HEK293T (cell line): ENCODE data around the gene C1RL.
"Not testable (repeated sequence)": the region's sequence is repeated elsewhere in the genome, so short reads cannot be mapped to it uniquely, and the experiment has no call there.

Experiments used
- CTCF ChIA-PET: fragments of 350-600 bp; formaldehyde crosslinking; extraction: SDS; loops from one replicate; lab custom pipeline; 2021; ENCODE audit warnings: antibody characterized with exemption, inconsistent platforms; lab: Yijun Ruan, JAX
- POLR2A ChIA-PET: fragments of 350-600 bp; formaldehyde crosslinking; extraction: SDS; loops from one replicate; lab custom pipeline; 2020; ENCODE audit warnings: antibody characterized with exemption, inconsistent platforms; lab: Yijun Ruan, JAX
- DNase-seq: peaks from one replicate; pipeline ENCODE4 v3.0.0; 2012; ENCODE audit warnings: mixed read lengths; ENCODE audit errors: extremely low spot score
- ARNT ChIP-seq: fragments of 450-650 bp; IDR thresholded peaks from 2 replicates; pipeline ENCODE4 v1.6.1; 2017; ENCODE audit warnings: mild to moderate bottlenecking
- BHLHE40 ChIP-seq: fragments of 450-650 bp; IDR thresholded peaks from 2 replicates; pipeline ENCODE4 v1.6.1; 2016; ENCODE audit warnings: mild to moderate bottlenecking, moderate library complexity, borderline replicate concordance
- CTBP1 ChIP-seq: fragments of 450-650 bp; IDR thresholded peaks from 2 replicates; pipeline ENCODE4 v1.6.1; 2016; ENCODE audit warnings: borderline replicate concordance
- ELF4 ChIP-seq: fragments of 450-650 bp; IDR thresholded peaks from 2 replicates; pipeline ENCODE4 v1.6.1; 2017; ENCODE audit warnings: antibody characterized with exemption
- FOXA1 ChIP-seq: fragments of 450-650 bp; IDR thresholded peaks from 2 replicates; pipeline ENCODE4 v1.6.1; 2016; ENCODE audit warnings: mild to moderate bottlenecking
- FOXK2 ChIP-seq: fragments of 450-650 bp; IDR thresholded peaks from 2 replicates; pipeline ENCODE4 v1.6.1; 2016; ENCODE audit warnings: mild to moderate bottlenecking
- FOXM1 ChIP-seq: fragments of 450-650 bp; IDR thresholded peaks from 2 replicates; pipeline ENCODE4 v1.6.1; 2017; ENCODE audit warnings: mild to moderate bottlenecking, borderline replicate concordance
- HDGF ChIP-seq: fragments of 450-650 bp; IDR thresholded peaks from 2 replicates; pipeline ENCODE4 v1.6.1; 2017; ENCODE audit warnings: antibody characterized with exemption, borderline replicate concordance
- L3MBTL2 ChIP-seq: fragments of 450-650 bp; conservative IDR thresholded peaks from 2 replicates; pipeline ENCODE4 v1.6.1; 2016; ENCODE audit warnings: mild to moderate bottlenecking
- LEF1 ChIP-seq: fragments of 450-650 bp; IDR thresholded peaks from 2 replicates; pipeline ENCODE4 v1.6.1; 2017; ENCODE audit warnings: mild to moderate bottlenecking, borderline replicate concordance
- NFRKB ChIP-seq: fragments of 450-650 bp; IDR thresholded peaks from 2 replicates; pipeline ENCODE4 v1.6.1; 2016; ENCODE audit warnings: mild to moderate bottlenecking, moderate library complexity
- PKNOX1 ChIP-seq: fragments of 450-650 bp; IDR thresholded peaks from 2 replicates; pipeline ENCODE4 v1.6.1; 2016
- SP1 ChIP-seq: fragments of 450-650 bp; IDR thresholded peaks from 2 replicates; pipeline ENCODE4 v1.6.1; 2017
- SUZ12 ChIP-seq: fragments of 450-650 bp; IDR thresholded peaks from 2 replicates; pipeline ENCODE4 v1.6.1; 2016; ENCODE audit warnings: mild to moderate bottlenecking
- TARDBP ChIP-seq: fragments of 450-650 bp; IDR thresholded peaks from 2 replicates; pipeline ENCODE4 v1.6.1; 2016
- ZNF384 ChIP-seq: fragments of 450-650 bp; IDR thresholded peaks from 2 replicates; pipeline ENCODE4 v1.6.1; 2016

Gene C1RL

GRCh38 chr12:7109572-7109920 lies 532 bp upstream of the C1RL start:
- POLR2A ChIA-PET = interaction anchor here (1.2 to 3.1 kb wide), 2 partner anchors 13 to 165 kb away, joined by 3 to 27 read pairs; partner anchors contain the start of genes C12orf57 and RNU7-1
- CTCF ChIA-PET = interaction anchor here (1.0 kb wide), 1 partner anchor 145 kb away, joined by 4 read pairs; no protein-coding TSS in a partner anchor
- TF ChIP-seq HDGF (no peak), L3MBTL2 (no peak), ZNF384 (no peak), SUZ12 (no peak), ELF4 (no peak), BHLHE40 (no peak), FOXA1 (no peak), PKNOX1 (no peak), ARNT (no peak), SP1 (no peak)
- DNase-seq = no peak

- CTCF ChIA-PET = interaction anchor here (0.5 to 1.0 kb wide), 6 partner anchors 17 to 734 kb away, joined by 3 to 5 read pairs (median 3); no protein-coding TSS in a partner anchor
- DNase-seq = no peak
- POLR2A ChIA-PET = interaction anchor here (0.6 to 3.1 kb wide), 6 partner anchors 8 to 257 kb away, joined by 3 to 27 read pairs (median 4); partner anchors contain the start of genes C12orf57, RNU7-1, TPI1 and USP5
- no peak for TF ChIP-seq NFRKB
- TF ChIP-seq ZNF384 = no peak
- TF ChIP-seq PKNOX1 = no peak
- TF ChIP-seq SUZ12 = no peak
- TF ChIP-seq FOXA1 = no peak
- TF ChIP-seq L3MBTL2 = no peak
- no peak for TF ChIP-seq FOXM1
- no peak for TF ChIP-seq LEF1
- no peak for TF ChIP-seq FOXK2
- no peak for TF ChIP-seq HDGF
- no peak for TF ChIP-seq SP1
- TF ChIP-seq CTBP1 = no peak
- no peak for TF ChIP-seq ELF4
- no peak for TF ChIP-seq BHLHE40
- no peak for TF ChIP-seq ARNT
- no peak for TF ChIP-seq TARDBP
These were observed 815 bp downstream of the C1RL start for GRCh38 chr12:7108003-7108795.

- POLR2A ChIA-PET = interaction anchor here (1.3 to 3.1 kb wide), 4 partner anchors 8 to 256 kb away, joined by 4 to 27 read pairs (median 5); partner anchors contain the start of genes C12orf57, RNU7-1 and USP5
- no peak for DNase-seq
- TF ChIP-seq ELF4 (no peak), FOXA1 (no peak), HDGF (no peak), SUZ12 (no peak), SP1 (no peak), TARDBP (no peak), L3MBTL2 (no peak)
- CTCF ChIA-PET = interaction anchor here (0.5 to 0.7 kb wide), 3 partner anchors 141 to 735 kb away, joined by 3 to 5 read pairs (median 3); no protein-coding TSS in a partner anchor
These were observed 1.4 kb downstream of the C1RL start for GRCh38 chr12:7107636-7108002.

GRCh38 chr12:7107181-7107580 lies 1.8 kb downstream of the C1RL start:
- ChIA-PET POLR2A (interaction anchor here (1.6 to 3.1 kb wide), 3 partner anchors 143 to 255 kb away, joined by 4 to 27 read pairs (median 6); partner anchors contain the start of genes C12orf57, RNU7-1 and USP5), CTCF (interaction anchor here (0.6 kb wide), 1 partner anchor 141 kb away, joined by 3 read pairs; no protein-coding TSS in a partner anchor)
- not testable (repeated sequence) for DNase-seq

- CTCF ChIA-PET = interaction anchor here (0.5 kb wide), 1 partner anchor 29 kb away, joined by 6 read pairs; no protein-coding TSS in a partner anchor
These were observed 2.9 kb downstream of the C1RL start for GRCh38 chr12:7106082-7106481.

GRCh38 chr12:7103837-7104584 lies 5.0 kb downstream of the C1RL start:
- no peak for TF ChIP-seq FOXA1
- TF ChIP-seq BHLHE40 = no peak
- TF ChIP-seq SP1 = no peak
- no peak for TF ChIP-seq ZNF384
- no peak for TF ChIP-seq FOXK2
- TF ChIP-seq LEF1 = no peak
- no peak for TF ChIP-seq L3MBTL2
- TF ChIP-seq TARDBP = no peak
- TF ChIP-seq HDGF = no peak
- TF ChIP-seq FOXM1 = no peak
- TF ChIP-seq ARNT = no peak
- no peak for TF ChIP-seq NFRKB
- no peak for TF ChIP-seq ELF4
- ChIA-PET POLR2A (interaction anchor here (0.8 to 1.4 kb wide), 2 partner anchors 9 to 160 kb away, joined by 3 read pairs; partner anchors contain the start of genes C12orf57 and RNU7-1), CTCF (interaction anchor here (0.6 kb wide), 1 partner anchor 1579 kb away, joined by 3 read pairs; no protein-coding TSS in a partner anchor)
- no peak for DNase-seq

More at GRCh38 chr12:7106082-7106481, 2.9 kb downstream of the C1RL start:
- no peak for DNase-seq
- TF ChIP-seq BHLHE40 (no peak), TARDBP (no peak), SUZ12 (no peak), HDGF (no peak)
- POLR2A ChIA-PET = no interaction called here
